Osteocyte (in vitro differentiated cells): ENCODE results near the gene HIPK1. TPM values are rescaled to one million over a fixed set of nuclear protein-coding genes. Genes with fewer than 3 reads are reported as not detected.

Experiments
- DNase-seq: peaks from one replicate; pipeline ENCODE4 v3.0.0; 2021; ENCODE audit warnings: mixed read lengths; ENCODE audit not compliant: unreplicated experiment; ENCODE audit errors: extremely low spot score
- H3K27ac Mint-ChIP-seq: one replicate; pipeline ENCODE4 v1.8.0; 2021; ENCODE audit warnings: mild to moderate bottlenecking, mixed read lengths; ENCODE audit not compliant: unreplicated experiment
- H3K27me3 Mint-ChIP-seq: one replicate; pipeline ENCODE4 v1.8.0; 2021; ENCODE audit warnings: mixed read lengths; ENCODE audit not compliant: unreplicated experiment
- H3K36me3 Mint-ChIP-seq: one replicate; pipeline ENCODE4 v1.8.0; 2021; ENCODE audit warnings: mixed read lengths; ENCODE audit not compliant: unreplicated experiment
- H3K4me1 Mint-ChIP-seq: one replicate; pipeline ENCODE4 v1.8.0; 2021; ENCODE audit warnings: mixed read lengths; ENCODE audit not compliant: unreplicated experiment
- H3K4me3 Mint-ChIP-seq: one replicate; pipeline ENCODE4 v1.8.0; 2021; ENCODE audit warnings: mild to moderate bottlenecking, moderate library complexity, mixed read lengths; ENCODE audit not compliant: unreplicated experiment
- H3K9me3 Mint-ChIP-seq: one replicate; pipeline ENCODE4 v1.8.0; 2021; ENCODE audit warnings: mixed read lengths; ENCODE audit not compliant: unreplicated experiment
- CTCF ChIP-seq: fragments of 200-600 bp; sonication (generic); IDR thresholded peaks from 2 replicates; pipeline ENCODE4 v1.5.0; 2021; ENCODE audit warnings: antibody characterized with exemption, mild to moderate bottlenecking, moderate library complexity
- total RNA-seq: library from RNA; stranded (reverse); gene quantifications from 2 replicates; pipeline ENCODE4 v1.2.1, GENCODE V29; 2021

The HIPK1 gene
- total RNA-seq, 1 donor from 2014 or later = 62.5 TPM

- Mint-ChIP-seq H3K27ac (no peak within 1 kb of the TSS), H3K9me3 (no peaks in the 10 kb centered on the region), H3K27me3 (no peaks in the 10 kb centered on the region), H3K4me1 (peaks cover 7% of the 10 kb centered on the region), H3K4me3 (no peak within 1 kb of the TSS), H3K36me3 (no peaks in the 10 kb centered on the region)
- no peak for DNase-seq
- TF ChIP-seq CTCF = no peak
These were observed 41.5 kb upstream of the HIPK1 start, which contains the start of gene BCL2L15 for GRCh38 chr1:113887402-113888175. Gene BCL2L15, minus strand, starts transcription at chr1:113887581. Its CDS starts 206 bp downstream, at chr1:113887375.

- H3K27me3 Mint-ChIP-seq = no peaks in the 10 kb centered on the region
- TF ChIP-seq CTCF = no peak
- DNase-seq = no peak
- no peak overlapping the region for H3K4me3 Mint-ChIP-seq
- H3K36me3 Mint-ChIP-seq = peaks cover 9% of the 10 kb centered on the region
- peaks cover 7% of the 10 kb centered on the region for H3K4me1 Mint-ChIP-seq
- no peaks in the 10 kb centered on the region for H3K9me3 Mint-ChIP-seq
- no peak overlapping the region for H3K27ac Mint-ChIP-seq
These were observed 38.3 kb upstream of the HIPK1 start for GRCh38 chr1:113890816-113891215.

GRCh38 chr1:113891631-113892220, 37.4 kb upstream of the HIPK1 start:
- no peak for TF ChIP-seq CTCF
- no peak for DNase-seq
- no peak overlapping the region for H3K4me3 Mint-ChIP-seq
- H3K36me3 Mint-ChIP-seq = peaks cover 18% of the 10 kb centered on the region
- H3K27ac Mint-ChIP-seq = no peak overlapping the region
- H3K9me3 Mint-ChIP-seq = no peaks in the 10 kb centered on the region
- no peaks in the 10 kb centered on the region for H3K4me1 Mint-ChIP-seq
- H3K27me3 Mint-ChIP-seq = no peaks in the 10 kb centered on the region

GRCh38 chr1:113893267-113893666, 35.9 kb upstream of the HIPK1 start:
- H3K27ac Mint-ChIP-seq = no peak overlapping the region
- no peak for DNase-seq
- H3K4me3 Mint-ChIP-seq = no peak overlapping the region
- H3K27me3 Mint-ChIP-seq = no peaks in the 10 kb centered on the region
- H3K9me3 Mint-ChIP-seq = no peaks in the 10 kb centered on the region
- H3K4me1 Mint-ChIP-seq = no peaks in the 10 kb centered on the region
- TF ChIP-seq CTCF = no peak
- H3K36me3 Mint-ChIP-seq = peaks cover 27% of the 10 kb centered on the region

GRCh38 chr1:113895098-113895497, 34.0 kb upstream of the HIPK1 start:
- Mint-ChIP-seq H3K4me1 (no peaks in the 10 kb centered on the region), H3K36me3 (peaks cover 37% of the 10 kb centered on the region)

More at GRCh38 chr1:113895098-113895497, 34.0 kb upstream of the HIPK1 start:
- no peak overlapping the region for H3K27ac Mint-ChIP-seq
- H3K4me3 Mint-ChIP-seq = no peak overlapping the region
- no peaks in the 10 kb centered on the region for H3K27me3 Mint-ChIP-seq
- DNase-seq = no peak
- no peaks in the 10 kb centered on the region for H3K9me3 Mint-ChIP-seq
- TF ChIP-seq CTCF = no peak
